Measurements from ENCODE around the gene TNRC18.

DNA sequence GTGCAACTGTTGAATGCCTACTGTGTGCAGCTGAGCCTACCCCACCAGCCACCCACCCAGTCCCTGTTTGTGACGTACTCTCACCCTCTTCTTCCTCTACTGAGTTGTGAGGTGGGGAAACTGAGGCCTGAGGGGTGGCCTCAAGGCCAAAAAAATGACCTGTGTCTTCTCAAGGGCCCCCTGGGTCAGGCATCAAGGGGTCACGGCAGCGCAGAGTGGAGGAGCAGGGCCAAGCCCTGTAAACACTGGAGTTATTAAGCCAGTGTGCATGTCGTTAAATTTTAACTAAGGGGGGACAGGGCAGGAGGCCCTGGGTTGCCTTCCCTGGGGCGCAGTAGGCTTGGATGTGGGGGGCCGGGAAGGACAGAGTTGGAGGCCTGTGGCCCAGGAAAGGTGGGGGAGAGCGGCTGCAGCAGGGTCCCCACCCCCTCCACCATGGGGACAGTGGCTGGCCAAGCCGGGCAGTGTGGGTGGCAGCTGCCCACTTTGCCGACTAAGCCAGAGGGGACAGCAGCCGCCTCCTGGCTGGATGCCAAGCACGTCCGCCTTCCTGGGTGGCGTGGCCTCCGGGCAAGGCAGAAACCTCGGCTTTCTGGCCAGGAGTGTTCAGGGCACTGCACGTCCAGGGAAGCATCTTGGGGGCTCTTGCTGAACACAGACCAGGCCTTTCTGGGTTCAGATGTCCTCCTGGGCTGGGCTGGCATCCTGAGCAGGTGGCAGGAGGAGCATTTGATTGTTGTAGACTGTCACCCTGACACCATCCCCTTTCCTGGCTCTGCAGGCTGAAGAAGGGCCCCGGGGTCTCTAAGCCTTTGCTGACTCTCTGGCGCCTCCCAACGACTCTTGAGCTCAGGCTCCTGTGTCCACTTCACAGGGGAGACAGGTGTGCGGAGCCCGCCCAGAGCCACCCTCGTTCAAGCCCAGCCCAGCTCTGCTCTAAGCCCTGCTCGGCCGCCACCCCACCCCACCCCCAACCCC lies 139.0 kb downstream of the TNRC18 start:
- TF ChIP-seq, protein P1, sequence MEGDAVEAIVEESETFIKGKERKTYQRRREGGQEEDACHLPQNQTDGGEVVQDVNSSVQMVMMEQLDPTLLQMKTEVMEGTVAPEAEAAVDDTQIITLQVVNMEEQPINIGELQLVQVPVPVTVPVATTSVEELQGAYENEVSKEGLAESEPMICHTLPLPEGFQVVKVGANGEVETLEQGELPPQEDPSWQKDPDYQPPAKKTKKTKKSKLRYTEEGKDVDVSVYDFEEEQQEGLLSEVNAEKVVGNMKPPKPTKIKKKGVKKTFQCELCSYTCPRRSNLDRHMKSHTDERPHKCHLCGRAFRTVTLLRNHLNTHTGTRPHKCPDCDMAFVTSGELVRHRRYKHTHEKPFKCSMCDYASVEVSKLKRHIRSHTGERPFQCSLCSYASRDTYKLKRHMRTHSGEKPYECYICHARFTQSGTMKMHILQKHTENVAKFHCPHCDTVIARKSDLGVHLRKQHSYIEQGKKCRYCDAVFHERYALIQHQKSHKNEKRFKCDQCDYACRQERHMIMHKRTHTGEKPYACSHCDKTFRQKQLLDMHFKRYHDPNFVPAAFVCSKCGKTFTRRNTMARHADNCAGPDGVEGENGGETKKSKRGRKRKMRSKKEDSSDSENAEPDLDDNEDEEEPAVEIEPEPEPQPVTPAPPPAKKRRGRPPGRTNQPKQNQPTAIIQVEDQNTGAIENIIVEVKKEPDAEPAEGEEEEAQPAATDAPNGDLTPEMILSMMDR (conservative IDR thresholded peaks at IDR 0.05; ENCODE audit: low read depth, low read length), result peak; percentile 34; the same call in 1 of the 2 replicates
- no peak for TF ChIP-seq EZH2 (IDR thresholded peaks at IDR 0.05; ENCODE audit: borderline replicate concordance, low read depth, low read length, poor library complexity, severe bottlenecking)
